ENCODE data around the gene CENPF. TPM values are rescaled to one million over a fixed set of nuclear protein-coding genes. Genes with fewer than 3 reads are reported as not detected.

CENPF gene
- total RNA-seq, 1 donor from 2014 or later: 1.5 TPM

GRCh38 chr1:214707306-214708087 lies 104.5 kb downstream of the CENPF start:
- no peak overlapping the region for H3K27ac ChIP-seq
- intact Hi-C loops (cut with DNase I): no loop called here
- DNase-seq (no peak), ATAC-seq (no peak)
- no peaks in the 10 kb centered on the region for H3K27me3 ChIP-seq
- no peaks in the 10 kb centered on the region for H3K4me1 ChIP-seq
- H3K9me3 ChIP-seq: no peaks in the 10 kb centered on the region
- no peak overlapping the region for H3K4me3 ChIP-seq
- H3K36me3 ChIP-seq: no peaks in the 10 kb centered on the region
- no peak for TF ChIP-seq CTCF (IDR thresholded peaks at IDR 0.05)

GRCh38 chr1:214708321-214708955 lies 105.4 kb downstream of the CENPF start:
- no peak for DNase-seq
- H3K27me3 ChIP-seq: no peaks in the 10 kb centered on the region

GRCh38 chr1:214709241-214709640 lies 106.2 kb downstream of the CENPF start:
- intact Hi-C loops (cut with DNase I): no loop called here
- Histone ChIP-seq H3K4me3 (no peak overlapping the region), H3K27ac (no peak overlapping the region), H3K9me3 (no peaks in the 10 kb centered on the region), H3K4me1 (no peaks in the 10 kb centered on the region), H3K36me3 (no peaks in the 10 kb centered on the region), H3K27me3 (no peaks in the 10 kb centered on the region)
- DNase-seq (no peak), ATAC-seq (no peak)
- no peak for TF ChIP-seq CTCF (IDR thresholded peaks at IDR 0.05)

More at GRCh38 chr1:214708321-214708955, 105.4 kb downstream of the CENPF start:
- no peak for ATAC-seq
- Histone ChIP-seq H3K27ac (no peak overlapping the region), H3K36me3 (no peaks in the 10 kb centered on the region), H3K4me3 (no peak overlapping the region), H3K4me1 (no peaks in the 10 kb centered on the region), H3K9me3 (no peaks in the 10 kb centered on the region)
- TF ChIP-seq CTCF (IDR thresholded peaks at IDR 0.05): no peak
- intact Hi-C loops (cut with DNase I): no loop called here

GRCh38 chr1:214712737-214713136 lies 109.7 kb downstream of the CENPF start:
- DNase-seq (no peak), ATAC-seq (no peak)
- Histone ChIP-seq H3K27me3 (no peaks in the 10 kb centered on the region), H3K9me3 (no peaks in the 10 kb centered on the region), H3K4me3 (no peak overlapping the region), H3K36me3 (no peaks in the 10 kb centered on the region), H3K27ac (no peak overlapping the region), H3K4me1 (no peaks in the 10 kb centered on the region)
- TF ChIP-seq CTCF (IDR thresholded peaks at IDR 0.05): no peak
- intact Hi-C loops (cut with DNase I): no loop called here

Other genes starting within 250 kb of the CENPF start
- 43.7 TPM for gene PTPN14, start 51.6 kb upstream of the CENPF start, total RNA-seq